SK-N-MC (cell line): ENCODE measurements around the gene IGF1R.

Source experiments
- EZH2 ChIP-seq: fragments of 200-600 bp; sonication (generic); IDR thresholded peaks from one replicate; pipeline ENCODE4 v1.6.1; 2017; ENCODE audit warnings: antibody characterized with exemption
- FOXP2 ChIP-seq: optimal IDR thresholded peaks from 2 replicates; pipeline ENCODE3; 2011; ENCODE audit warnings: mild to moderate bottlenecking, moderate library complexity; ENCODE audit not compliant: insufficient read depth; ENCODE audit errors: extremely low read length, control extremely low read depth
- POLR2AphosphoS5 ChIP-seq: IDR thresholded peaks from 2 replicates; pipeline ENCODE4 v1.6.1; 2012; ENCODE audit warnings: mild to moderate bottlenecking, low read depth, low read length, borderline replicate concordance

GRCh38 chr15:98722209-98722608 is 73.9 kb downstream of the IGF1R start:
- TF ChIP-seq POLR2AphosphoS5, result no peak
- TF ChIP-seq EZH2, result no peak
- TF ChIP-seq FOXP2, result no peak
